DMS 273 (cell line): ENCODE data around the gene BFSP1.
A peak's percentile ranks its signal among the peaks of the same experiment; 100 is the strongest.

Experiments
- DNase-seq: peaks from one replicate; lab custom pipeline; 2025; ENCODE audit not compliant: unreplicated experiment; lab: John Stamatoyannopoulos, UW

The BFSP1 gene

GRCh38 chr20:17468073-17468840 lies 62.9 kb downstream of the BFSP1 start:
- no peak for DNase-seq

DNA sequence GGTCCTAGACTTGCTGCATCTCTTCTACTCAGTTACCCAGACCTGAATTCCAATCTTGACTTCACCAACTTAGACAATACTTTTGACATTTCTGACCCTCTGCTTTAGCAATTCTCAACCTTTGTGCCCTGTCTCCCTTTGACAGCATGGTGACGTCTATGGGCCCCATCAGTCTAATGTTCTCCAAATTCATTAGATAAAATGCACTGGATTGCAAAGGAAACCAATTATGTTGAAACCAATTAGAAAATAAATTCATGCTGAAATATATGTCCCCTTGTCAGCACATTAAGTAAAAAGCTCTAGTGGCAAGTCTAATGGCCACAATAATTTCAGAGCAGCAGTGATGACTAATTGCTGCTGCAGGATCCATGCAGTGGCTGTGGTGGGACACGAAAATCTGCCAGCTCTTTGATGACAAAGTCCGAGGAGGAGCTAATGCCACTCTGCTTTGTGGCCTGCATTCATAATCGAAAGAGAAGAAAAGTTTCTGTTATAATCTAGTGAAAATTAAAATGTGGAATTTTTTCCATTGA lies 64.0 kb downstream of the BFSP1 start:
- DNase-seq = no peak

GRCh38 chr20:17466641-17467040 lies 64.5 kb downstream of the BFSP1 start:
- DNase-seq = no peak

DNA sequence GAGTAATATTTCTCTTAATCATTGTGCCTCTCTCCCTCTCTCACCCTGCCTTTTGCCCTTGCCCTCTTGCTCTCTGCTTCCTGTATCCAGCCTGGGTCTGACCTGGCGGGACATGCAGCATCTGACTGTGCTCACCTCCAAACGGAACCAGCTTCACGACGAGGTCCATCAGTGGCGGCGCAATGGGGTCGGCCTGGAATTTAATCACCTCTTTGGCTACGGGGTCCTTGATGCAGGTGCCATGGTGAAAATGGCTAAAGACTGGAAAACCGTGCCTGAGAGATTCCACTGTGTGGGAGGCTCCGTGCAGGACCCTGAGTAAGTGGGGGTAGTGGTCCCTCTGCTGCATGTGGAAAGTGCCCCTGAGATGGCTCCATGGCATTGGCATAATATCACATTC lies 65.9 kb downstream of the BFSP1 start:
- DNase-seq = no peak

- no peak for DNase-seq
Measured at GRCh38 chr20:17463711-17464110, 67.5 kb downstream of the BFSP1 start.

GRCh38 chr20:17461941-17462340 lies 69.2 kb downstream of the BFSP1 start:
- no peak for DNase-seq

DNA sequence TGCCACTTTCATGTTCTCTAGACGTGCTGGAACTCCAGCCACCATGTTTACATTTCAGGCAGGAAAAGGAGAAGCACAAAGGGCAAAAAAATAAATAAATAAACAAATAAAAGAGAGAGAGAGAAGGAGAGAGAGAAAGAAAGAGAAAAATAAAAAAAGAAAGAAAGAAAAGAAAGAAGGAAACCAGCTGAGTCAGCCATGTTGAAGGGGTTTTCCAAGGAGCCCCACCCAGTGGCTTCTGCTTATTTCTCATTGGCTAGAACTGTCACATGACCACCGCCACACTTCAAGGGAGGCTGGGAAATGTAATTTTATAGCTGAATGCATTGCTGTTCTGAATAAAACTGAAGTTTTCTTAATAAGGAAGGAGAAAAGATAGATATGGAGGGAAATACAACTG lies 71.1 kb downstream of the BFSP1 start:
- no peak for DNase-seq

DNA sequence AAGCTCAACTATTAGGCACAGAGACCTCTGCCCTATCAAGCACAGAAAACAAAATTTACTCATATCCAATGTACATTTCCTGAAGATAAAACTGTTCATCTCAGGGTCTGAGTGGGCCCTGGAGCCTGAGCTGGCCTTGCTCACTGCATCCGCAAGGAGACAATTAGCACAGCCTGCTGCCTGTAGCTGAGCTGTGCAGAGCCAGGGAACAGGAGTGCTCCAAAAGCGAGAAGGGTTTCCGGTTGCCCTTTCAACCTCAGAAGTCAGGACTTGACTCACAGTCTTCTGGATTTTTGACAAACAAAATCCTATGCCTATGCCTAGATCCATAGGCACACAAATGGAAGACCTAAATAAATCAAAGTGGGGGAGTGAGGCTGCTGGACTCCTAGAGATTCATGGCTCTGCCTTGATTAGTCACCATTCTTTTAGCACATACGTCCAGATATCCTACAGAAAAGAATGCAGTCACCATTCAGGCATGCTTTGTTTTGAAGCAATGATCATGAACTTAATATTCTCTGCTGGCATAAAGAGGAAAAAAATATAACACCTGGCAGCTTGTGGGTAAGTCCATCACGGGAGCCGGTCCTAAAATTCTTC lies 73.5 kb downstream of the BFSP1 start:
- no peak for DNase-seq

- DNase-seq = peak; percentile 13
Measured at GRCh38 chr20:17457079-17457478, 74.1 kb downstream of the BFSP1 start.

GRCh38 chr20:17456279-17456678 lies 74.9 kb downstream of the BFSP1 start:
- peak; percentile 19 for DNase-seq

- no peak for DNase-seq
Measured at GRCh38 chr20:17453592-17453991, 77.6 kb downstream of the BFSP1 start.

- DNase-seq = no peak
Measured at GRCh38 chr20:17452441-17452840, 78.7 kb downstream of the BFSP1 start.

- no peak for DNase-seq
Measured at GRCh38 chr20:17449031-17449430, 82.1 kb downstream of the BFSP1 start.

- DNase-seq = no peak
Measured at GRCh38 chr20:17448071-17448470, 83.1 kb downstream of the BFSP1 start.

DNA sequence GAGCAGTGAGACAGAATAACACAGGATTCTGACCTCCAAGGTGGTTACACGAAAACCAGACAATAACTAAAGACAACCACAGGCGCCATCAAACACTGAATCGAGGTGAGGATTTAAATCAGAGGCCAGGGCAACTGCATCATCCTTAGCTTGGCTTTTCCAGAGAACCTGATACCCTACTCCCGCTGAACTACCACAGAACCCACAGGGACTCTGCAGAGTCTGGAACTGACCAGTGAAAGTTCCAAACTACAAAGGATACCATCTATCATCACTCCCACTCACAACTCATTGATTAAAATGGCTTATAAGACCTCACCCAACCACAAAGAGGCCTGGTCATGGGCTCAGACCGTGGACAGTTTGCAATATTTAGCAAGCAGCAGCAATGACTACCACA lies 85.0 kb downstream of the BFSP1 start:
- DNase-seq = no peak

- no peak for DNase-seq
Measured at GRCh38 chr20:17445543-17445942, 85.6 kb downstream of the BFSP1 start.

- DNase-seq = no peak
Measured at GRCh38 chr20:17444091-17444490, 87.1 kb downstream of the BFSP1 start.
